NCI-H82 treated with DMSO at 0.1 percent for 48 hours (cell line): Measurements from ENCODE around the gene SPG21.

Source experiments
- DNase-seq: peaks from one replicate; lab custom pipeline; 2025; ENCODE audit not compliant: unreplicated experiment; lab: John Stamatoyannopoulos, UW

SPG21 gene

DNA sequence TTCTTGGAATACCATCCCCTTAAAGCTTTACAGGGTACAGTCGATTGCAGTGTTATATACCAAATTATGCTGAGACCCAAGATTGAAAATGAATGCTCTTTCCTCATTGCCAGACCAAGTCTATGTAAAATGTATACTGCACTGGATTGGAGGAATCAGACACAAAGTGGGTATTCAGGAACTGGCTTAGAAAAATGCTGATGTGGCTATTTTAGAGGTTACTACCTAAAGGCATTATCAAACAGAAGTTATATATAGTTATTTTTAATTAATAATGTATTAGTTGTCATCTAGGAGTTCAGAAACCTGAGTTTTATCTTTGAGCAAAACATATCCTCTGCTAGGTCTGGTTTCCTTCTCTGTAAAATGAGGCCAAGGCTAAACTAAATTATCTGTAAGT is 3.6 kb upstream of the SPG21 start:
- no peak for DNase-seq

DNA sequence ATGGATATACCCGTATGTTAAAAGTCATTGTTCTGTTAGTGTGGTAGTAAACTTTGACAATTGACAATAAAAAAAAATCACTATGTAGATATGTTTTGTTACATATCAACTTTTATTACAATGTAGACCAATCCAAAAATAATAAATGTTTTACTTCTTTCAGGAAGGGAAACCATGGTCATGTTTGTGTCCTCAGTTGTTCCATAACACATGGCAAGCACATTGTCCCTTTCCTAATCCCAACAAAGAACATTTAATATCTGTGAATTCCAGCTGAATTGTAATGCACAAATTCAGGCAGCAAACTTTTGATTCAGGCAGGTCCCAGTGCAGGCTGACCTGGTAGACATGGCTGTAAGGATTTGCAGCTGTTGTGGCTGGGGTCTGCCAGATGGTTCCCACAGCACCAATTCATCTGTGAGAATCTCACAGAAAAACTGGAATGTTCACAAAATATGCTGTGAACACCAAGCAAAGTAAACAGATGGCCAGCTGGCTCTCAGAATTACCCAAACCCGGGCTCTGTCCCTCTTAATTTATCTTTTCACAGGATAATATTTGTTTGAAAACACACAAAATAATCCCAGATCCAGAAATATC is 1.9 kb upstream of the SPG21 start:
- DNase-seq: no peak

DNA sequence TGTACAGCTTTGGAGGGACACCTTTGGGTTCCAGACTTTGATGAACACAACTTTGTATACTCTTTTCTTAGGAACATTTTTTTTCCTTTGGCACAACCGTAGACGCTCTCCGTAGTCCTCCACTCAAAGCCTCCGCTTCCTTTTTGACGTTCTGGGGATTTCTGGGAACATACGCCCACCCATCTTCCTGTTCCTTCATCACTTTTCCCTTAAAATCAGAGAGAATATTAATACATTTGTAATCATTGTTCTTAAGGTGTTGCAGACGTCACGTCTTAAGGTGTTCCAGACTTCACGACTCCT is 405 bp upstream of the SPG21 start:
- DNase-seq: no peak

DNA sequence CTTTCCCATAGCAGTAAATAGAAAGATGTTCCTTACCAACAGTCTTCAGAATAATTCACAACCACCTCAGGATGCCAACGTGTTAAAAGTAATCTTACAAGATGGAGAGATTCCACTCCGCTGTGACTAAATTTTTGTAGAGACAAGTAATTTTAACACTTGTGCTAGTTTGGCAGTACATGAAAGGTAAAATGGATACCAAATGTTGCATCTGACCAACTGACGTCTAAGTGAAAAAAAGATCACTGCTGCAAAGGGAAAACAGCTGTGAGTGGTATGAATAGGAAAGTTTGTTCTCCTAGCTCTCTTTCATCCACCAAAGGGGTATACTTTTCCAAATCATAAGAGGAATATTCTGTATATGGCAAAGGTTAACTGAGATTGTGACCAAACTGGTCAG is 2.6 kb downstream of the SPG21 start:
- no peak for DNase-seq

DNA sequence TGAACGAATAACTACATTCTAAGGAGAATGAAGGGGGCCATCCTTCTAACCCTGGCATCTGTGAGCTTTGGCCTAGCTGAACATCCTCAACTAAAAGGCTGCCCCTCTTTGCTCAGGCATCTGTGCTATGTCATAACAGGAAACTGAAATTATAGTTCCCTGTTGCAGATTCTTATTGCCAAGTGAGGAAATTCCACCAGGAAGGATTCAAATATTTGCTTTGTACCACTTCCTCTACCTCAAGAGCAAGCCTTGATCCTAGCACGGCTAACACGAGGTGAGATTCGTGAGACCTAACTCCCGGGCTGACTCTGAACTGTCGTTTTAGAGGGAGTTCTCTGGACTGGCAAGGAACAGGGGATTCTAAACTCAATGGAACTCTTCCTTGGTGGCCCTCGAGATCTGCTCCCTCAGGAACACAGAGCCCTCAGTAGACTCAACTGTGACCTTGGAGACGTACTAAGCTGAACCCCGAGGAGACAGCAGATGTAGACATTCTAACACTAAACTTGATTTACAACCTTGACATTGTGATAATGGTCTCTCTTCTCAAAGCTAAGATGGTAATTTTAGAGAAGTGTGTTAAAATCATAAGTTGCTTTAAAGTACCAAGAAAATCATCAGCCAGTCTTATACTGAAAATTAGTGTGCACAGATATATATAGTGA is 4.2 kb downstream of the SPG21 start:
- no peak for DNase-seq

DNA sequence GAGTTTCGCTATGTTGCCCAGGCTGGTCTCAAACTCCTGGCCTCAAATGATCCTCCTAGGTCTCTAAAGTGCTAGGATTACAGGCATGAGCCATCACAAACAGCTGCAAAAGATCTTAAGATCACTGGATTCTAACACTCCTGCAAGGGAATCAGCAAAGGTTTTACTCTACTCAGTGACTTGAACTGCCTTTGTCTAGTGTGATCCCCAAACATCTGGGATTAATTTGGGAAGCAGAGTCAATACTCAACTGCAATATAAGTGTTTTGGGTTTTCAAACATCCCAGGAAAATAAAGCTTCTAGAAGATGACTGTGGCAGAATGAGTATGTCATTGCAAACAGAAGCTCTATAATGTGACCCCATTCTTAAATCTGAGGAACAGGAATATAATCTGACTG is 7.2 kb downstream of the SPG21 start:
- no peak for DNase-seq

DNA sequence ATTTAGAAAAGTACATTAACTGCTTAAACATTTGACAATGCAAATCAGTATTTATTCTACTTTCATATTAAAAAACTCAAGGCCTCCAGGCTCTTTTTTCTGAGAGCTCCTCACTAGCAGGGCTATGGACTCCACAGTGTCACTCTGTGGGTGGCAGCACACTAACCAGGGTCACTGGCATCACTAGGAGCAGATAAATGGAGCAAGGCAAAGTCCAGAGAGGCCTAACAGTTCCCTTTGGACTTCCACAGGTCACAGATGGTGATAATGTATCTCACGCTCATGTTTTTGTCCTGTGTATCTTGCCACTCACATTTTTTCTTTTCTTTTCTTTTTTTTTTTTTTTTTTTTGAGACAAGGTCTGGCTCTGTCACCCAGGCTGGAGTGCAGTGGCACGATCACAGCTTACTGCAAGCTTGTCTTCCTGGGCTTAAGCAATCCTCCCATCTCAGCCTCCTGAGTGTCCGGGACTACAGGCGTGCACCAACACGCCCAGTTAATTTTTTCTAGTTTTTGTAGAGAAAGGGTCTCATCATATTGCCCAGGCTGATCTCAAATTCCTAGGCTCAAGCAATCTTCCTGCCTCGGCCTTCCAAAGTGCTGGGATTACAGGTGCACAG is 7.8 kb downstream of the SPG21 start:
- no peak for DNase-seq

DNA sequence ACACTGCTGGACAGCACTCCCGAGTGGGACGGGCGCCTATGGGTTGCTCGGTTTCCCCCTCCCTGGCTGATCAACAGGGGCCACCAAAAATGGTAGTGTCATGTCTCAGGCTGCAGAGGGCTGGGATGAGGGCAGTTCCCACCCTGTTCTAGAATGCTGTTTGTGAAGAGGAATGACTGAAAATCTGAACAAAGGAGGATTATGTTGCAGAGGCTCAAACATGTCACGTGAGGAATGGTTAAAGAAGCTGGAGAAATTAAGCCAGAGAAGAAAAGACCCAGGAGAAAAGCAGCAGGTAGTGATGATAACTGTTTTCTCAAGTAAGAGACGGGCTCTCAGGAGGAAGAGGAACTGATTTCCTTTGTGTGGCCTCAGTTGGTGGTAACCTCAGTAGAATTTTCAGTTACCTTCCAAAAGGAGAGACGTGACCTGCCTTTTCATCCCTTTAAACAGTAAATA is 10.4 kb downstream of the SPG21 start:
- DNase-seq: no peak

DNA sequence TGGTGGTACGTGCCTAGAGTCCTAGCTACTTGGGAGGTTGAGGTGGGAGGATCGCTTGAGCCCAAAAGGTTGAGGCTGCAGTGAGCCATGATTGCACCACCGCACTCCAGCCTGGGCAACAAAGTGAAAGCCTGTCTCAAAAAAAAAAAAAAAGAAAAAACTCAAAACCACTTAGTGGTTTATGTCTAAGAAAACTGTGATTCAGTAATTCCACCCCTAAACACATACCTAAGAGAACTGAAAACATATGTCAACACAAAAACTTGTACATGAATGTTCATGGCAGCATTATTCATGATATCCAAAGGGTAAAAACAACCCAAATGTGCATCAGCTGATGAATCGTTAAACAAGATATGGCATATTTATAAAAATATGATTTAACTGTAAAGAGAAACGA is 14.3 kb downstream of the SPG21 start:
- no peak for DNase-seq

DNA sequence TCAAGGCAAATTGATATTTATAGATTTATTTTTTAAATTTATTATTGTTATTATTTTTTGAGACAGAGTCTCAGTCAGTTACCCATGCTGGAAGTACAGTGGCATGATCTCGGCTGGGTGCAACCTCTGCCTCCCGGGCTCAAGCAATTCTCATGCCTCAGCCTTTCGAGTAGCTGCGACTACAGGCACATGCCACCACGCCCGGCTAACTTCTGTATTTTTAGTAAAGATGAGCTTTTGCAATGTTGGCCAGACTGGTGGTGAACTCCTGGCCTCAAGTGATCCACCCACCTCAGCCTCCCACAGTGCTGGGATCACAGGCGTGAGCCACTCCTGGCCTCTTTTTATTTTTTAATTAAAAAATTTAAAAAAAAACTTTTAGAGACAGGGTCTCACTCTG is 19.0 kb downstream of the SPG21 start:
- DNase-seq: no peak

DNA sequence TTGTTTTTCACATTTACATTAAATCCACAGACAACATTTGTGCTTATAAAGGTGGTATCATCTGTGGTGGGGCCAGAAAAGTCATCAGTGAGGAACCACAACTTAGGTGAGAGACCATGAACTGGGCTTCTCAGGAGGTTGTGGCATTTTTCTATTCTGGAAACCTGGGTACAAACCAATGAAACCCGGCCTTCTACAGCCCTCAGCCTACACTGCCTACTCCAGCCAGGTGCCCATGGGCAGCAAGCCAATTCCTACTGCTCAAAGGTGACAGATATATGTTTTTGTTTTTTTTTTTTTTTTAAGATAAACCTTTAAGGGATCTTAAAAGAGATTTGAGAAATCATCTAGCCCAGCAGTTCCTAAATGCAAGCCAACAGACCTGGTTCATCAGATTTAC is 20.3 kb downstream of the SPG21 start:
- no peak for DNase-seq

DNA sequence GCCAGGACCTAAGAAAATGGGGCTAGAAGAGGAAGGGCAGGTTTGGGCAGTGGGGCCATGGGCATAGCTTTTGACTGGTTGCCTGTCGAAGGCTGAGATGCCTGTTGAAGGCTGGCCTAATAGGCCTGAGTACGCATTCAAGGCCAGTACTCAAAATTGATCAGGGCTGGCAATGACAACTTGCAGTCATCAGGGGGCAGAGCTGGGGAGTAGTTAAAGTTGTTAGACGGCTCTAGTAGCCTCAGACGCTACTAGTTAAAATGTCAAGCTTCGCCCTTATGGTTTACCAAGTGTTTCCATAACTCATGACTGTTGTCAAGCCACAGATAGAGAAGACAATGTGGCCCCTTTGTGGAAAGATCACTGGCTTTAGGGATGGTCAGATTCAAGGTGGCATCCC is 28.7 kb downstream of the SPG21 start:
- no peak for DNase-seq

DNA sequence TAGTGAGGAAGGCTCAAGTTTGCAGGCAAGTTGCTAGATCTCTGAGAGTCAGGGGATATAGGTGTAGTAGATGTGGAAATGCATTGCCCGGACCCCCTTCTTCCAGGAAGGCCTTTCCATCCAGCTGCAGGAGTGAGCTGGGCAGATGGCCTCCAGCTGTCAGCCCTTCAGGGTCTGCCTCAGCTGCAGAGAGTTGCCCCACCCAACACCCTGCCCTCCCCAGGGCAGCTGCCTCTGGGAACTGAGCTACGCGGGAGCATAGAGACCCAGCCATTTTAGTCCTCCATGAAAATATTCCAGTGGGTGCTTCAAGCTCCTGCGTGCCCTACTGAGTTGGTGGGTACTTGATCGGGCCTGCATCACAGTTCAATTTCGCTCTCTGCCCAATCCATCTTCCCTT is 29.6 kb downstream of the SPG21 start:
- DNase-seq: no peak

DNA sequence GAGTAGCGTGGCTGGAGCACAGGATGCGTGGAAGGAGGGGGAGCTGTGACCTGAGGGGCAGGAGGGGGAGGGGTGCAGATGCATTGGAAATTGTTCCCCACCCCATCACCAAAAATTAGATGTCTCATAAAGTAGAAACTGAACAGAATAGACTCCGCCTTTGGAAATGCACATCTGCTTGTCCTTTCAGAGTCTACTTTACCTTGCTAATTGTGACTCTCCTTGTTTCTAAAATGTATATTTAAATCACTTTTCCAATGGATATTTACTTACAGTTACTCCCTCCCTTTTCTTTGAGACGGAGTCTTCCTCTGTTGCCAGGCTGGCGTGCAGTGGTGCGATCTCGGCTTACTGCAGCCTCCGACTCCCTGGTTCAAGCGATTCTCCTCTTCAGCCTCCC is 30.6 kb downstream of the SPG21 start:
- DNase-seq: no peak

DNA sequence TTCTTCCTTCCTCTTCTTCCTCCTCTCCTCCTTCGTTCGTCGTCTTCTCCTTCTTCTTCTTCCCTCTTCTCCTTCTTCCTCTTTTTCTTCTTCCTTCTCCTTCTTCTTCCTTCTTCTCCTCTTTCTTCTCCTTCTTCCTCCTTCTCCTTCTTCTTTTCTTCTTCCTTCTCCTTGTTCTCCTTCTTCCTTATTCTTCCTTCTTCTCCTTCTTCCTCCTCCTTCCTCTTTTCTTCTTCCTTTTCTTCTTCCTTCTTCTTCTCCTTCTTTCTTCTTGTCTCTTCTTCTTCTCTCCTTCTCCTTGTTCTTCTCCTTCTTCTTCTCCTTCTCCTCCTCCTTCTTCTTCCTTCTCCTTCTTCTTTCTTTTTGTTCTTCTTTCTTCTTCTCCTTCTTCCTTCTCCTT is 35.3 kb downstream of the SPG21 start:
- DNase-seq: no peak

DNA sequence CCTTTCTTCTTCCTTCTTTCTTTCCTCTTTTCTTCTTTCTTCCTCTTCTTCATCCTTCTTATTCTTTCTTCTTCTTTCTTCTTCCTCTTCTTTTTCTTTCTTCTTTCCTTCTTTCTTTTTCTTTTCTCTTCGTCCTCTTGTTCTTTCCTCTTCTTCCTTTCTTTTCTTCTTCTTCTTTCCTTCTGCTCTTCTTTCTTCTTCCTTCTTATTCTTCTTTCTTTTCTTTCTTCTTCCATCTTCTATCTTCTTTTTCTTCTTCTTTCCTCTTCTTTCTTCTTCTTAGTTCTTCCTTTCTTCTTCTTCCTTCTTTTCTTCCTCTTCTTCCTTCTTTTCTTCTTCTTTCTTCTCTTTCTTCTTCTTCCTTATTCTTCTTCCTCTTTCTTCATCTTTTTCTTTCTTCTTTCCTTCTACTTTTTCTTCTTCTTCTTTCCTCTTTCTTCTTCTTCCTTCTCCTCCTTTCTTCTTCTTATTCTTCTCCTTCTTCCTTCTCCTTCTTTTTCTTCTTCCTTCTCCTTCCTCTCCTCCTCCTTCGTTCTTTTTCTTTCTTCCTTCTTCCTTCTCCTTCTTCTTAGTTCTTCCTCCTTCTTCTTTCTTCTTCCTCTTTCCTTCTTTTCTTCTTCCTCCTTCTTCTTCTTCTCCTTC is 37.8 kb downstream of the SPG21 start:
- no peak for DNase-seq

DNA sequence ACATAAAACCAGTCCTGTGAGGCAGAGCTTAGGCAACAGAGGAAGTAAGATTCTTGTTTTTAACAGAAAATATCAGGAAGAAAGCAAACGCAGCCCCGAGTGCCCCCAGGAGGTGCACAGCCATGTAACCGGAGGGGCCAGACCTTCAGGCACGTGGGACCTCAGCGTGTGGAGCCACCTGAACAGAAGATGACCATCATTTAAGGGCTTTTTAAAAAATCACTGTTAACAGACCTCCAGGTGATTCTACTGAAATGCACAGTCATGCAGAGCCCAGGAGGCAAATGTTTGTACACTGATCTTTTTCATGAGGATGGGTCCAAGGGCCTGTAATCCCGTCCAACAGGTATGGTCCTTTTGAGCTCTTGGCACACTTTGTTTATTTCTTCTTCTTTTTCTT is 38.8 kb downstream of the SPG21 start:
- DNase-seq: no peak

DNA sequence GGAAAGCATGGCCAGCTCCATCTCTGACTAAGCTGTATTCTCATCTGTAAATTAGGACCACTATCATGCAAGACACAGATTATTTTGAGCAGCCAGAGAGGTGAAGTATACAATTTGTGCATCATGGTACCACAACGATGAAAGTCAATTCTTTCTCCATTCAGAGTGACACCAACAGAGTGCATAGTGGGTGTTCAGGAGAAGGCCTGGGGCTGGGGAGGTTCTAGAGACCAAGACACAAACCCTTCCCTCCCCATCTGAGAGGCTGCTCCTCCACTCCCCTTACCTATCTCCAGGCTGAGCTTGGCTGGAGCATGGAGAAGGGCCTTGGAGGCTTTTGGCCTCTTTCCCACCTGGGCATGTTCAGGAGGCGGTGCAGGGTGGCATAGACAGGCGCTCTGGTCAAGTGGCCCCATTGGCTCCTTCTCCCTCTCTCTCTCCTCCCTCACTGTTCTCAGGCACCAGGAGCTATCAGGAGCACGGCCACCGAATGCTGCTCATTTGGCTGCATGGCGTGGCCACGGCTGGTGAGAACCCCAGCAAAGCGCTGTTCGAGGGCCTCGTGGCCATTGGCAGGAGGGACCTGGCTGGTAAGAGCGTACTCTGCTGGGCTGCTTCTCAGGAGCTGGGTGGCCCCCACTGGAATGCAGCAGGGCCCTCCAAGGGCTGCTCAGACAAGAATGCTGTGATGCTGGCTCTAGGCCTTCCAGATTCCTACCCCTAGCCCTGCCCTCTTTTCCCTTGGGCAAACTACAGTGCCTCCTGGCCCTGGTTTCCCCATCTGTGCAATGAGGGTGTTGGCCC is 40.1 kb downstream of the SPG21 start:
- DNase-seq: no peak

DNA sequence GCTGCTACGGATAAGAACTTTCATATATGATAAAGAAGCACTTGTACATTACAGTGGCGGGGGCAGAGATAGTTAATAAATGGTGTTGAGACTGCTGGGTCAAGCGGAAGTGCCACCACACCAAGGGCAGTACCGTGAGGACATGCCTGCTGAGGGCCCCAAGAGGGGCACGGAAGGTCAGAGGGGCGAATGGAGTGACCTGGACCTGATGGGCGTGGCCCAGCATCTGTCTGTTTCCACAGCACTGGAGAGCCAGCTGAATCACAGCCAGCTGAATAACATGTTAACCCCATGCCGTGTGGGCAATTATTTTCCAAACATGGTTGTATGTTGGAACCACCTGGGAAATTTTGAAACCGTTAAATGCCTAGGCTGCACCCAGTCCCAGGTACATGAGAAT is 40.8 kb downstream of the SPG21 start:
- DNase-seq: no peak

DNA sequence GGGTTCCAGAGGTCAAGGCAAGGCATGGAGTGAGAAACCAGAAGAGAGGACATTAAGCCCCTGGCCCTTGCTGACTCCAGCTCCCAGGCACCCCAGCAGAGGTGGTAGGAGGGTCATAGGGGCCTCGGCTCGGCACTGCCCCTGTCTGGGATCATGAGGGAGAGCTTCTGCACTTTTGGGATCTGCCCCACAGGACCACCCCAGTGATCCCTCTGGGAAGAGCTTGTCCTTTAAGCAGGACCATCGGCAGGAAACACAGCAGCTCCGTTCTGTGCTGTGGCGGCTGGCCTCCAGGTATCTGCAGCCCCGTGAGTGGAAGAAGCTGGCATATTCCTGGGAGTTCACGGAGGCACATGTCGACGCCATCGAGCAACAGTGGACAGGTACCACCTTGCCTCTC is 42.5 kb downstream of the SPG21 start:
- DNase-seq: no peak

DNA sequence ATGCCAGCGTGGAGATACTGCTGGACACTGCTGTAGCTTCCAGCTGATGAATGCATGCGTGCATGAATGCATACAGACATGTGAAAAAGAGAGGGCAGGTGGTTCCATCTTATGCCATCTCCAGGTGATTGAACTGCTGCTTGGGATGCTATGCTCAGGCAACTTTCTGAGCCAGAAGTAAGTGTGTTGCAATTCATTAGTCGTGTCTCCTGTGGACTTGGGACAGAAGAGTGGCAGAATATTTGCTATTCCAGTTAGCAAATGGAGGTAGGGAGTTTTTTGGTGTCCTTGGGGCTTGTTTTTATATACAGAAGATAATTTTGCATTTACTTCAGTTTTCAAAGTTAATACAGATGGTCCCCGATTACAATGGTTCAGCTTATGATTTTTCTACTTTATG is 44.8 kb downstream of the SPG21 start:
- no peak for DNase-seq
